NT2/D1 (cell line): ENCODE results near the gene HDC.

Experiments
- SUZ12 ChIP-seq: IDR thresholded peaks from 2 replicates; pipeline ENCODE4 v1.6.1; 2011; ENCODE audit not compliant: insufficient read length, insufficient read depth; ENCODE audit errors: extremely low read depth
- YY1 ChIP-seq: IDR thresholded peaks from 2 replicates; pipeline ENCODE4 v1.6.1; 2011; ENCODE audit not compliant: insufficient read length, insufficient read depth
- ZNF274 ChIP-seq: IDR thresholded peaks from 2 replicates; pipeline ENCODE4 v1.6.1; 2011; ENCODE audit warnings: mild to moderate bottlenecking, low read depth, low read length

DNA sequence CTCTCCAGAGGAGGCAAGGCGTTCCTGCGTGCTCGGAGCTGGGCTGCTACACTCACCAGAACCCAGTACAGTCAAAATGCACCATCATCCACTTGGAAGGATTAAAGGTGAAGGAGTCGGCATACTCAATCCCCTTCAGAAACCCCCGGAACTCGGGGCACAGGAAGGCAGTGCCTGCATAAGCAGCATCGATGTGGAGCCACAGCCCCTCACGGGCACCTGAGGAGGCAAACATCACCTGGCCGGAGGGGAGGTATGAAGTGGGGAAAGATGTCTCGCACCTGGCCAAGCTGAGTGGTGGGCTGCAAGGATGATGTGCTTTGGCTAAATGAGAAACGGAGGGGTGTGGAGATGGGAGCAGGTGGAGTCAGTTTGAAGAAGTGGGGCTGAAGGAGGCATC lies 13.0 kb downstream of the HDC start:
- no peak for TF ChIP-seq YY1
- TF ChIP-seq SUZ12: no peak
- no peak for TF ChIP-seq ZNF274
